Kidney (tissue), 14 donors: Measurements from ENCODE around the gene HDAC9. TPM values are rescaled to one million over a fixed set of nuclear protein-coding genes. Genes with fewer than 3 reads are reported as not detected.

ENCODE experiments used
- DNase-seq, 5 donors: peaks; one replicate each; pipeline ENCODE4 v3.0.0-alpha.2; 2013 to 2020
- FAIRE-seq: peaks from 2 replicates; lab custom pipeline; 2012; peaks lifted over from hg19 to GRCh38; lab: Jason Lieb, UNC
- H3K27ac ChIP-seq, 2 donors: one replicate each; pipeline ENCODE4 v1.7.0; 2013; ENCODE audit warnings: low read depth in 2 of 2, low read length in 2 of 2, inconsistent platforms in 1 of 2
- H3K27me3 ChIP-seq: one replicate; pipeline ENCODE4 v1.7.1; 2013; ENCODE audit warnings: low read length, inconsistent platforms; ENCODE audit not compliant: control insufficient read depth, insufficient read depth
- H3K36me3 ChIP-seq, 3 donors: one replicate each; pipeline versions ENCODE4 v1.7.0 to v1.7.1; 2013; ENCODE audit warnings: low read length in 3 of 3, control low read depth in 1 of 3, inconsistent platforms in 1 of 3; ENCODE audit not compliant: insufficient read depth in 3 of 3, control insufficient read depth in 2 of 3
- H3K4me1 ChIP-seq, 3 donors: one replicate each; pipeline versions ENCODE4 v1.7.0 to v1.7.1; 2013; ENCODE audit warnings: low read length in 3 of 3, inconsistent platforms in 1 of 3, low read depth in 1 of 3; ENCODE audit not compliant: control insufficient read depth in 2 of 3, insufficient read depth in 2 of 3
- H3K4me3 ChIP-seq, 3 donors: one replicate each; pipeline versions ENCODE4 v1.7.0 to v1.8.1; 2013; ENCODE audit warnings: low read length in 3 of 3, control low read depth in 1 of 3, inconsistent platforms in 1 of 3
- H3K9ac ChIP-seq, 3 donors: one replicate each; pipeline versions ENCODE4 v1.7.0 to v1.7.1; 2013; ENCODE audit warnings: low read length in 3 of 3, control low read depth in 1 of 3, inconsistent platforms in 1 of 3
- H3K9me3 ChIP-seq, 3 donors: one replicate each; pipeline versions ENCODE4 v1.7.0 to v1.7.1; 2013; ENCODE audit warnings: low read length in 3 of 3, control low read depth in 1 of 3, inconsistent platforms in 1 of 3; ENCODE audit not compliant: control insufficient read depth in 2 of 3, insufficient read depth in 1 of 3
- CTCF ChIP-seq: IDR thresholded peaks from 3 replicates; pipeline ENCODE4 v1.5.1; 2012; ENCODE audit warnings: mild to moderate bottlenecking, moderate library complexity, borderline replicate concordance; ENCODE audit not compliant: insufficient read depth; ENCODE audit errors: extremely low read depth
- intact Hi-C: fragments of 100-400 bp; cut with DNase I; formaldehyde crosslinking; loops from one replicate; pipeline ENCODE4 v1.11.1; 2022
- polyA plus RNA-seq: library from polyadenylated mRNA; stranded (reverse); fragments of 350-450 nt; fragmentation: Illumina TruSeq; extraction: RNeasy Lipid Tissue Mini Kit (QIAGEN cat#74804); gene quantifications from one replicate; pipeline ENCODE4 v1.2.3, GENCODE V29; 2014; ENCODE audit warnings: low read depth, low replicate concordance; ENCODE audit not compliant: insufficient read depth
- total RNA-seq: library from RNA; stranded (reverse); fragmentation: NEBNext Ultra II Directional; extraction: Animal tissue kit (Norgen Biotek cat#: 25700); gene quantifications from one replicate; pipeline ENCODE4 v1.2.1, GENCODE V29; 2021
- donor health status: control.
- donor health status: control.
- donor health status: control.
- donor health status: control.
- donor health status: control.
- donor health status: DM: yes; HTN: yes; CAD: no.
- donor health status: Normal renal cell carcinoma (clear cell type).

The HDAC9 gene
- total and polyA plus RNA-seq, 2 donors from 2014 or later = 2.1 to 22.1 TPM

- Histone ChIP-seq H3K27ac (no peak overlapping the region), H3K9me3 (no peaks in the 10 kb centered on the region), H3K36me3 (peaks cover 0 to 5% (median 0%) of the 10 kb centered on the region in 3 donors), H3K4me3 (no peak overlapping the region), H3K27me3 (no peaks in the 10 kb centered on the region), H3K4me1 (no peaks in the 10 kb centered on the region), H3K9ac (no peak overlapping the region)
- DNase-seq (no peak), FAIRE-seq (no peak)
- no peak for TF ChIP-seq CTCF
- intact Hi-C loops = no loop called here
Measured at GRCh38 chr7:18647582-18647981, 152.0 kb downstream of the HDAC9 start.

DNA sequence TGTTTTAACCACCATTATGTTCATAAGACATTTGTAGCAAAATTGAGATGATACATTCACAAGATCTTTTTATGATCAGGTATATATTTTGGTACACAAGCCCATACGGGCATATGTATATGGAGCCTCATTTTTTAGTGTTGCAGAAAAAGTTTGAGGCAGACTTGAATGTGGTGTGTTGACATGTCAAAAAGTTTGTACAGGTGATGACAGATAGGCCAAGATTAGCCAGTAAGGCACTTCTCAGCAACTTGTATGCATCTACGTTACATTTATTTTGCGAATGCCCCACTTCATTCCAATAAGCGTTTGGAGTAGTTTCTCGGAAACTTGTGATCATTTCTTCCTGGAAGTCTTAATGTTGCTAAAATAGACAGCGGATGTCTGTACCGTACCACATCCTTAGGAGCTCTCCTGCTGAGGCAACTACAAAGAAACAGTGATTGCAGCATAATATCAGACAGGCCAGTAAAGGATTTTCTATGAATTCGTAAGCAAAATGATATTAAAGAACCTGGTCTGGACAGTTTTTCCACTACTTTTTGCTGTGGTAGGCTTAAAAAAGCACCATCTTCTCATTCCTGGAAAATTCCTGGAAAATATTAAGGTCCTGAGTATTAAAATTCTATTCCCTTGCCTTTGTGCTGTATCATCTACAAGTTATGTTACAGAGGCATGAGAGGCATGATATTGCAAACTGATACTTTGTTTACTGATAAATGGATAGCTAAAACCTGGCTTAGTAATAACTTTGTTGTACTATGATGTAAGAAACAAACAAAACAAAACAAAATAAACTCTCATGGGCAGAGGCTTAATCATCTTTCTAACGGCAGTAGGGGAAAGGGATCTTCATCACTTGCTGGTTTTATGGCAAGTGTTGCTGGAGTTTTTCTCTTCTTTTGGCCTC lies 153.6 kb downstream of the HDAC9 start:
- H3K4me3 ChIP-seq = no peak overlapping the region
- DNase-seq (no peak), FAIRE-seq (no peak)
- intact Hi-C loops = no loop called here
- H3K27me3 ChIP-seq = no peaks in the 10 kb centered on the region
- no peak overlapping the region for H3K9ac ChIP-seq
- no peak overlapping the region for H3K27ac ChIP-seq
- no peaks in the 10 kb centered on the region for H3K9me3 ChIP-seq
- no peak for TF ChIP-seq CTCF
- no peaks in the 10 kb centered on the region for H3K4me1 ChIP-seq
- H3K36me3 ChIP-seq = peaks cover 0 to 5% (median 0%) of the 10 kb centered on the region in 3 donors

GRCh38 chr7:18653381-18654155 lies 158.0 kb downstream of the HDAC9 start:
- no peaks in the 10 kb centered on the region for H3K27me3 ChIP-seq
- H3K9me3 ChIP-seq = no peaks in the 10 kb centered on the region
- intact Hi-C loops = no loop called here
- no peaks in the 10 kb centered on the region for H3K4me1 ChIP-seq
- no peak overlapping the region for H3K9ac ChIP-seq
- H3K36me3 ChIP-seq = peaks cover 0 to under 1% (median 0%) of the 10 kb centered on the region in 3 donors
- no peak overlapping the region for H3K27ac ChIP-seq
- no peak for DNase-seq
- H3K4me3 ChIP-seq = no peak overlapping the region
- TF ChIP-seq CTCF = no peak
- no peak for FAIRE-seq
